ENCODE results near the gene EMD. TPM values are rescaled to one million over a fixed set of nuclear protein-coding genes. Genes with fewer than 3 reads are reported as not detected.

The EMD gene
- total and polyA plus RNA-seq, 2 donors (not counting 1 experiment from before 2014, with no cell fraction given) = 26.4 to 72.1 TPM

GRCh38 chrX:154354013-154354412, 25.1 kb upstream of the EMD start:
- H4K20me1 ChIP-seq (ENCODE audit: control insufficient read depth, extremely low read depth, insufficient read depth, low read length) = no peaks in the 10 kb centered on the region
- H3K9me3 ChIP-seq (ENCODE audit: control insufficient read depth, insufficient read depth, low read depth, low read length) = no peaks in the 10 kb centered on the region
- H3K27ac ChIP-seq (ENCODE audit: insufficient read depth, low read length) = no peak overlapping the region
- TF ChIP-seq EZH2 (IDR thresholded peaks at IDR 0.05; ENCODE audit: low read length, missing control alignments) (no peak), CTCF (conservative IDR thresholded peaks at IDR 0.05 in 1 of 2, IDR thresholded peaks at IDR 0.05 in 1 of 2; ENCODE audit: low read depth in 1 of 2, low read length in 2 of 2) (no peak)
- no peak overlapping the region for H2AFZ ChIP-seq (ENCODE audit: low read length)
- peaks cover 79% of the 10 kb centered on the region for H3K36me3 ChIP-seq (ENCODE audit: control insufficient read depth, insufficient read depth, low read length)
- H3K4me2 ChIP-seq (ENCODE audit: extremely low read depth, insufficient read depth, low read length) = no peak overlapping the region
- H3K4me1 ChIP-seq (ENCODE audit: control insufficient read depth, extremely low read depth, insufficient read depth, low read length) = no peaks in the 10 kb centered on the region
- H3K4me3 ChIP-seq (replicated peaks in 1 of 4; ENCODE audit: control extremely low read depth in 1 of 4, insufficient read depth in 1 of 4, low read depth in 3 of 4, low read length in 4 of 4) = no peak overlapping the region
- DNase-seq (ENCODE audit: low read depth in 2 of 2) = no peak
- H3K79me2 ChIP-seq (ENCODE audit: control insufficient read depth, insufficient read depth, low read length) = peaks cover 39% of the 10 kb centered on the region
- no peaks in the 10 kb centered on the region for H3K27me3 ChIP-seq (ENCODE audit: control insufficient read depth, insufficient read depth, low read length)
- H3K9ac ChIP-seq (ENCODE audit: insufficient read depth, low read length) = no peak overlapping the region

GRCh38 chrX:154354516-154354915, 24.6 kb upstream of the EMD start:
- Histone ChIP-seq H3K9me3 (ENCODE audit: control insufficient read depth, insufficient read depth, low read depth, low read length) (no peaks in the 10 kb centered on the region), H4K20me1 (ENCODE audit: control insufficient read depth, extremely low read depth, insufficient read depth, low read length) (no peaks in the 10 kb centered on the region), H3K36me3 (ENCODE audit: control insufficient read depth, insufficient read depth, low read length) (peaks cover 79% of the 10 kb centered on the region), H3K4me2 (ENCODE audit: extremely low read depth, insufficient read depth, low read length) (no peak overlapping the region), H3K27ac (ENCODE audit: insufficient read depth, low read length) (no peak overlapping the region), H3K27me3 (ENCODE audit: control insufficient read depth, insufficient read depth, low read length) (no peaks in the 10 kb centered on the region), H3K4me1 (ENCODE audit: control insufficient read depth, extremely low read depth, insufficient read depth, low read length) (no peaks in the 10 kb centered on the region), H3K4me3 (replicated peaks in 1 of 4; ENCODE audit: control extremely low read depth in 1 of 4, insufficient read depth in 1 of 4, low read depth in 3 of 4, low read length in 4 of 4) (no peak overlapping the region), H2AFZ (ENCODE audit: low read length) (no peak overlapping the region), H3K9ac (ENCODE audit: insufficient read depth, low read length) (no peak overlapping the region), H3K79me2 (ENCODE audit: control insufficient read depth, insufficient read depth, low read length) (peaks cover 44% of the 10 kb centered on the region)
- DNase-seq (ENCODE audit: low read depth in 2 of 2) = no peak
- TF ChIP-seq EZH2 (IDR thresholded peaks at IDR 0.05; ENCODE audit: low read length, missing control alignments) (no peak), CTCF (conservative IDR thresholded peaks at IDR 0.05 in 1 of 2, IDR thresholded peaks at IDR 0.05 in 1 of 2; ENCODE audit: low read depth in 1 of 2, low read length in 2 of 2) (no peak)

- Histone ChIP-seq H3K79me2 (ENCODE audit: control insufficient read depth, insufficient read depth, low read length) (peaks cover 52% of the 10 kb centered on the region), H3K36me3 (ENCODE audit: control insufficient read depth, insufficient read depth, low read length) (peaks cover 77% of the 10 kb centered on the region), H3K4me3 (replicated peaks in 1 of 4; ENCODE audit: control extremely low read depth in 1 of 4, insufficient read depth in 1 of 4, low read depth in 3 of 4, low read length in 4 of 4) (no peak overlapping the region), H3K27me3 (ENCODE audit: control insufficient read depth, insufficient read depth, low read length) (no peaks in the 10 kb centered on the region), H3K9me3 (ENCODE audit: control insufficient read depth, insufficient read depth, low read depth, low read length) (no peaks in the 10 kb centered on the region), H4K20me1 (ENCODE audit: control insufficient read depth, extremely low read depth, insufficient read depth, low read length) (no peaks in the 10 kb centered on the region), H3K9ac (ENCODE audit: insufficient read depth, low read length) (no peak overlapping the region), H3K4me1 (ENCODE audit: control insufficient read depth, extremely low read depth, insufficient read depth, low read length) (no peaks in the 10 kb centered on the region), H3K4me2 (ENCODE audit: extremely low read depth, insufficient read depth, low read length) (no peak overlapping the region), H2AFZ (ENCODE audit: low read length) (no peak overlapping the region), H3K27ac (ENCODE audit: insufficient read depth, low read length) (no peak overlapping the region)
- TF ChIP-seq EZH2 (IDR thresholded peaks at IDR 0.05; ENCODE audit: low read length, missing control alignments) (no peak), CTCF (conservative IDR thresholded peaks at IDR 0.05 in 1 of 2, IDR thresholded peaks at IDR 0.05 in 1 of 2; ENCODE audit: low read depth in 1 of 2, low read length in 2 of 2) (no peak)
- no peak for DNase-seq (ENCODE audit: low read depth in 2 of 2)
Observed at GRCh38 chrX:154355094-154355775, 23.9 kb upstream of the EMD start.

Measured in fibroblast of lung (primary cell).